Measurements from ENCODE around the gene RAB5A.
"Not testable (repeated sequence)": the region's sequence is repeated elsewhere in the genome, so short reads cannot be mapped to it uniquely, and the experiment has no call there.

The RAB5A gene

GRCh38 chr3:19946832-19947548 lies at the start of gene RAB5A:
Gene RAB5A, plus strand, starts transcription at chr3:19947097. Its CDS starts 3,802 bp downstream, at chr3:19950899.
- TF ChIP-seq CTCF (IDR thresholded peaks at IDR 0.05; ENCODE audit: low read depth, low read length) (no peak), MYC (IDR thresholded peaks at IDR 0.05; ENCODE audit: low read depth, low read length) (peak; percentile 61), POLR2A (IDR thresholded peaks at IDR 0.05; ENCODE audit: extremely low read depth, insufficient read length) (peak; percentile 53), MAX (IDR thresholded peaks at IDR 0.05; ENCODE audit: low read depth, low read length) (peak; percentile 83)
- H3K4me3 ChIP-seq (ENCODE audit: low read depth, low read length), result peak within 1 kb of the TSS; percentile 98
- DNase-seq (ENCODE audit: low read depth), result peak; percentile 99

- DNase-seq (ENCODE audit: low read depth), result no peak
- H3K4me3 ChIP-seq (ENCODE audit: low read depth, low read length), result no peak overlapping the region
- TF ChIP-seq CTCF (IDR thresholded peaks at IDR 0.05; ENCODE audit: low read depth, low read length), result no peak
- TF ChIP-seq MYC (IDR thresholded peaks at IDR 0.05; ENCODE audit: low read depth, low read length), result no peak
- no peak for TF ChIP-seq MAX (IDR thresholded peaks at IDR 0.05; ENCODE audit: low read depth, low read length)
- no peak for TF ChIP-seq POLR2A (IDR thresholded peaks at IDR 0.05; ENCODE audit: extremely low read depth, insufficient read length)
These were observed 48.2 kb upstream of the RAB5A start for GRCh38 chr3:19898721-19899120.

- H3K4me3 ChIP-seq (ENCODE audit: low read depth, low read length), result no peak overlapping the region
- no peak for DNase-seq (ENCODE audit: low read depth)
- TF ChIP-seq MAX (IDR thresholded peaks at IDR 0.05; ENCODE audit: low read depth, low read length) (no peak), CTCF (IDR thresholded peaks at IDR 0.05; ENCODE audit: low read depth, low read length) (no peak), POLR2A (IDR thresholded peaks at IDR 0.05; ENCODE audit: extremely low read depth, insufficient read length) (no peak), MYC (IDR thresholded peaks at IDR 0.05; ENCODE audit: low read depth, low read length) (no peak)
These were observed 47.6 kb upstream of the RAB5A start for GRCh38 chr3:19899264-19899663.

GRCh38 chr3:19899833-19900232 lies 47.1 kb upstream of the RAB5A start:
- H3K4me3 ChIP-seq (ENCODE audit: low read depth, low read length); DNase-seq (ENCODE audit: low read depth): not testable (repeated sequence)

GRCh38 chr3:19901337-19901736 lies 45.6 kb upstream of the RAB5A start:
- no peak for TF ChIP-seq MYC (IDR thresholded peaks at IDR 0.05; ENCODE audit: low read depth, low read length)
- no peak for TF ChIP-seq POLR2A (IDR thresholded peaks at IDR 0.05; ENCODE audit: extremely low read depth, insufficient read length)
- TF ChIP-seq CTCF (IDR thresholded peaks at IDR 0.05; ENCODE audit: low read depth, low read length), result no peak
- no peak for TF ChIP-seq MAX (IDR thresholded peaks at IDR 0.05; ENCODE audit: low read depth, low read length)
- peak; percentile 17 for DNase-seq (ENCODE audit: low read depth)
- no peak overlapping the region for H3K4me3 ChIP-seq (ENCODE audit: low read depth, low read length)

- TF ChIP-seq POLR2A (IDR thresholded peaks at IDR 0.05; ENCODE audit: extremely low read depth, insufficient read length), result no peak
- TF ChIP-seq MYC (IDR thresholded peaks at IDR 0.05; ENCODE audit: low read depth, low read length), result no peak
- no peak for TF ChIP-seq CTCF (IDR thresholded peaks at IDR 0.05; ENCODE audit: low read depth, low read length)
- TF ChIP-seq MAX (IDR thresholded peaks at IDR 0.05; ENCODE audit: low read depth, low read length), result no peak
- no peak overlapping the region for H3K4me3 ChIP-seq (ENCODE audit: low read depth, low read length)
- DNase-seq (ENCODE audit: low read depth), result peak; percentile 53
These were observed 45.0 kb upstream of the RAB5A start for GRCh38 chr3:19901918-19902317.

Measured in NB4 (cell line).